ENCODE data around the gene MYG1.
"Not testable (repeated sequence)": the region's sequence is repeated elsewhere in the genome, so short reads cannot be mapped to it uniquely, and the experiment has no call there.

The MYG1 gene

DNA sequence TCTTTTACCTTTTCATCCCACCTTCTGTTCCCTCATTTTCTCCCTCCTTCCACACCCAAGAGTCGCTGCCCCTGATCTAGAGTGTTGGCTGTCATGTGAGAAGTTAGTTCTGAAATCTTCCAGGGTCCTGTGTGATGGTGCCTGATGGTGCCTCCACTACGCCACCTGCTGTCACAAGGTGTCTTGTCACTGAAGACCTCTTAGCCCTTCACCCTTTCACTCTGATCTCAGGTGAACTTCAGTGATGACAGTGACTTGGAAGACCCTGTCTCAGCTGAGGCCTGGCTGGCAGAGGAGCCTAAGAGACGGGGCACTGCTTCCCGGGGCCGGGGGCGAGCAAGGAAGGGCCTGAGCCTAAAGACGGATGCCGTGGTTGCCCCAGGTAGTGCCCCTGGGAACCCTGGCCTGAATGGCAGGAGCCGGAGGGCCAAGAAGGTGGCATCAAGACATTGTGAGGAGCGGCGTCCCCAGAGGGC lies 11.7 kb upstream of the MYG1 start:
- peak; percentile 13 to 65 (median 23) for DNase-seq

DNA sequence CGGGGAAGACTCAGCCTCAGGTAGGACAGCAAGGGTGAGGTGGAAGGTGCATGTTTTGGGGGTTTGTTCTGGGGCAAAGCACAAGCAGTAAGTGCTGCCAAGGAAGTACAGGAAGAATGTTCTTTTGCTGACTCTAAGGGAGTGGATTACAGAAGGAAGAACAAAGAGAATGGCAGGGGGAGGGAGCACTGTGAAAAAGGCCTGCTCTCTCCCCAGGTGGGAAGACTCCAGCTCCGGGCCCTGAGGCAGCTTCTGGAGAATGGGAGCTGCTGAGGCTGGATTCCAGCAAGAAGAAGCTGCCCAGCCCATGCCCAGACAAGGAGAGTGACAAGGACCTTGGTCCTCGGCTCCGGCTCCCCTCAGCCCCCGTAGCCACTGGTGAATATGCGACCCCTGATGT lies 11.2 kb upstream of the MYG1 start:
- DNase-seq: no peak

GRCh38 chr12:53289891-53290290 lies 9.6 kb upstream of the MYG1 start:
- no peak for DNase-seq

GRCh38 chr12:53290661-53291060 lies 8.8 kb upstream of the MYG1 start:
- DNase-seq: no peak

- peak; percentile 38 to 71 (median 63) for DNase-seq
Observed at GRCh38 chr12:53292426-53292825, 7.1 kb upstream of the MYG1 start.

DNA sequence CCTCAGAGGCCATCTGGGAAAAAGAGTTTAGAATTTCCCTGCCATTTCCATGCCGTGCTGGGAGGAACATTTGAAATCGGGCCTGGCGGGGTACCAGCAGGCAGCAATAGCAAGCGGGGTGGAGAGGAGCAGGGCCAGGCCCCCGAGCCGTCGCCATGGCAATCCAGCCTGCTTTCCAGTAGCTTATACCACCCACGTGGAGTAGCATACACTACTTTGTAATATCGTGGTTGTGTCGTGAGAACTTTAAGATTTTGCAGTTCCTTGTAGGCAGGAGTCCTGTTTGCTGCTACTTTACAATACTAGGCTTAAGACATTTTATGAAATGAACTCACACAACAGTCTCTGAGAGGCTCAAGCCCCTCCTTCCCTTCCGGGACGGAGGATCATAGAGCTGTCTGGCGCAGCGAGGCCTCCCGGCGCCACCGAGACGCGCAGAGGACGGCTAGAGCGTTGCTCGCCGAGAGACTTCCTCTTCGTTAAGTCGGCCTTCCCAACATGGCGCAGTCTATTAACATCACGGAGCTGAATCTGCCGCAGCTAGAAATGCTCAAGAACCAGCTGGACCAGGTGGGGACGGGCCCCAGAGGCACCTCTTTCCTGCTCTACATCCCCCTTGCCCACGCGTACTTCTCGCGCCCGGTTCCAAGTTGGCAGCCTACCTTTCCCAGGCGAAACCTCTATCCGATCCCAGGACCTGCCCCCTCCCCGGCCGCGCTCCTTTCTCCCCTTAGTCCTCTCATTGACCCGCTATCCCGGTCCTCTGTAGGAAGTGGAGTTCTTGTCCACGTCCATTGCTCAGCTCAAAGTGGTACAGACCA lies 4.2 kb upstream of the MYG1 start, which contains the start of gene PFDN5:
Gene PFDN5 (plus strand): TSS at position 473 of the 821 bp plus-strand sequence. CDS start 26 bp downstream, at position 499.
- DNase-seq: peak; percentile 91 to 93 (median 91)

DNA sequence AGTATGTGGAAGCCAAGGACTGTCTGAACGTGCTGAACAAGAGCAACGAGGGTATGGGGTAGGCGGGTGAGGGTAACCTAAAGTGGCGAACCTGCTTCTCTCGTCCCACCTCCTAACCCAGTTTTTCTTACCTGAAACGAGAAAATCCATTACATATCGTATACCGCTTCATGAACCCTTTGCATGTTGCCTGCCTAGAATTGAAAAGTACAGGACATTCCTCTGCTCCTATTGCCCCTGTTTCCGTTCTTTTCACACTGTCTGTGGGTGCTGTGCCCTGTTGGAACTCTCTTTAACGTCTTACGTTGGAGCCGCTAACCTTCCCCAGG lies 3.6 kb upstream of the MYG1 start:
- no peak for DNase-seq

GRCh38 chr12:53297106-53297505 lies 2.4 kb upstream of the MYG1 start:
- DNase-seq: not testable (repeated sequence)

GRCh38 chr12:53298164-53298563 lies 1.3 kb upstream of the MYG1 start:
- DNase-seq: no peak

DNA sequence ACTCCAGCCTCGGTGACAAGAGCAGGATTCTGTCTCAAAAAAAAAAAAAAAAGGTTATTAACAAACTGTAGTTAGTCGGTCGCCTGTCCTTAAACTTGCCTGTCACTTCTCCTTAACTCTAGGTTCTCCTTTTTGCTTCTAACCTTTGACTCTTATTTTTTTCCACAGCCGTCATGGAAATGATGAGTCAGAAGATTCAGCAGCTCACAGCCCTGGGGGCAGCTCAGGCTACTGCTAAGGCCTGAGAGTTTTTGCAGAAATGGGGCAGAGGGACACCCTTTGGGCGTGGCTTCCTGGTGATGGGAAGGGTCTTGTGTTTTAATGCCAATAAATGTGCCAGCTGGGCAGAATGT lies 418 bp upstream of the MYG1 start:
- DNase-seq: no peak

DNA sequence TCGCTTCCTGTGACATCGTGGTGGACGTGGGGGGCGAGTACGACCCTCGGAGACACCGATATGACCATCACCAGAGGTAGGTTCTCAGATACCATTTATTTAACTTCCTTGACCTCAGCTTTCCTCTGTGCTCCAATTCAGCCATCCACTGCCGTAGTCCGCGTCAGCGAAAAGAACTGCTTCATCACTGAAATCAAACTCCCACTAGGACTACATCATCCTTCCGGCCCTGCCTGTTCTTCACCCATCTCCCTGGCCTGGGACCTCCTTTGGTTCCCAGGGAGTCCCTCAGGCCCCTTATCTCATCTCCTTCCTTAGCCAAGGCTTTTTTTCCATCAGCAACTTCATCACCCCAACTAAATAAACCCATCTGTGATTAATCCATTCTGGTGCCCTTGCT lies 692 bp downstream of the MYG1 start:
- DNase-seq: no peak

GRCh38 chr12:53302903-53303302 lies 3.4 kb downstream of the MYG1 start:
- DNase-seq: no peak

DNA sequence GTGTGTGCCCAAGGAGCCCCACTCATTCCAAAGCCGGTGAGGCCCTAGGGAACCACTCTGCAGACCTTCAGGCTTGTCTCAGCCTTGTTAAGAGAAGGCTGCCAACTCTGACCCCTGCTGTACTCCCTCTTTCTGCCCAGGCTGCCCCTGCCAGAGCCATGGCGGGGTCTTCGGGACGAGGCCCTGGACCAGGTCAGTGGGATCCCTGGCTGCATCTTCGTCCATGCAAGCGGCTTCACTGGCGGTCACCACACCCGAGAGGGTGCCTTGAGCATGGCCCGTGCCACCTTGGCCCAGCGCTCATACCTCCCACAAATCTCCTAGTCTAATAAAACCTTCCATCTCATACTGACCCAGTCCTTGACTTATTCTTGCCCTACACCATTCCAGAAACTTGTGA lies 7.3 kb downstream of the MYG1 start:
- DNase-seq: no peak

DNA sequence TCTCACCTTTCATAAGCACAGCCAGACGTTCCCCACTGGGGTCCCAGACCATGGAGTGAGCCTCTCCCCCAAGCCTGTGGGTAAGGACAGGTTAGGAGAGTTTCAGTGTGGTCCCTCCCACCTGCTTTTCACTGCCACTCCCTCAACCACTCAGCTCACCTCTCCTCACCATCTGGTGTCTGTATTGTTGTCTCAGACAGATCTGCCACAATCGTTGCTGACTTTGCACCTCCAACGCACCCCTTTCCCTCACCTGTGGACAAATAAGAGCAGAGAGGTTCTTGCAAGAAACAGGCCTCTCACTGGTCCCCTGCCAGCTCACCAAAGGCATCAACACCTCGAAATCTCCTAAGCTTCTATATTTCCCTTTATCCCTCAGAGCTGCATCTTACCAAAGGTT lies 8.8 kb downstream of the MYG1 start:
- DNase-seq: no peak

DNA sequence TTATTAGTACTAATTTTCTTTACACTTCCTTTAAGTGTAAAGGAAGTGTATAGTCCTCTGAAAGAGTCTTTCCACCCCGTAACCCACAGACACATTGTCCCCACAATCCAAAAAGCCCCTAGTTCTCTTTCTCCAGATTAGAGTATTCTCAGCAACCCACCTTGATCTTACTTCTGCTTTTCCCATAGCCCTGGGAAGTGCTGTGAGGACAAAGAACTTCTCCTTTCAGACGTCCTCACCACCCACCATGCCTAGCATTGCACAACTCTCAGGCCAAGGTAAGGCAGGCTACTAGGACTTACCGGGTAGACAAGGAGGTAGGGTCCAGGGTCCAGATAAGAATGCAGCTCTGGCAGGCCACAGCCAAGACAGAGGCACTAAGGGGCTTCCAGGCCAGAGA lies 14.5 kb downstream of the MYG1 start:
- no peak for DNase-seq

DNA sequence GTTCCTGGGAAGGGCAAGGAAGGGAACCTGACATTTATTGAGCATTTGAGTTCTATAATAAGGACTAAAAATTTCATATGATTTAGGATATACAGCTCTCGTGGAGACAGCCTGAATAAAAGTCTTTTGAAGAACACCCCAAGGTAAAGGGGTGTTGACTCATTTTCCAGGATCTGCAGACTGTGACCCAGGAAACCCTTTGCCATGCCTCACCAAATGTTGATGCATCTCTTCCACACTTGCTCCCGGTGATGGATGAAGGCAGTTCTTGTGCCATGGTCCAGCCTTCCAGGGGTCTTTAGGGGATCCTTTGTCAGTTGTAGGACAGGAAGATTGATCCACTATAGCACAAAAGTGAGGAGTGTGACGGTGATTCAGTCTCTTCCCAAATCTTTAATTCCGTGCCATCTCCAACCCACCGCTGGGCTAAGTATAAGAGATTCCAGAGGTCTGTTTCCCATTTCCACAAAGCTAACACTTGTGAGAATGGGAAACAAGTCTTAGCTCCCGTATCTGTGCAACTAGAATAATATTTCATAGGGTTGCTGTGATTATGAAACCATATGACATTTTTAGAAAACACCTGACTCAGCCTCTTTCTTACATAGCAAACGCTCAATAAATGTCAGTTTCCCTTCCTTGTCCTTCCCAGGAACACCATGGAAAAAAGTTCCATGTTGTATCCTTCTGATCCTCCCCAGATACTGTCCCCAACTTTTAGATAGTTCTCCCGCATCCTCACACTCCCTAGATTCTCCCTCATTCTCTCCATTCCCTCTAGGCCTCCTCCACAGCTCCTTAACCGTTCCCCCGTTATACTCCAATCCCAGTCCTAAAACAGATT lies 21.1 kb downstream of the MYG1 start:
- no peak for DNase-seq

- peak in 2 of 3 experiments; percentile 64 to 74 for DNase-seq
Observed at GRCh38 chr12:53324113-53324778, 24.8 kb downstream of the MYG1 start.

- DNase-seq: peak; percentile 89 to 96 (median 93)
Observed at GRCh38 chr12:53324779-53325510, 25.4 kb downstream of the MYG1 start.

- peak in 2 of 3 experiments; percentile 72 to 75 for DNase-seq
Observed at GRCh38 chr12:53325511-53326061, 26.1 kb downstream of the MYG1 start.

DNA sequence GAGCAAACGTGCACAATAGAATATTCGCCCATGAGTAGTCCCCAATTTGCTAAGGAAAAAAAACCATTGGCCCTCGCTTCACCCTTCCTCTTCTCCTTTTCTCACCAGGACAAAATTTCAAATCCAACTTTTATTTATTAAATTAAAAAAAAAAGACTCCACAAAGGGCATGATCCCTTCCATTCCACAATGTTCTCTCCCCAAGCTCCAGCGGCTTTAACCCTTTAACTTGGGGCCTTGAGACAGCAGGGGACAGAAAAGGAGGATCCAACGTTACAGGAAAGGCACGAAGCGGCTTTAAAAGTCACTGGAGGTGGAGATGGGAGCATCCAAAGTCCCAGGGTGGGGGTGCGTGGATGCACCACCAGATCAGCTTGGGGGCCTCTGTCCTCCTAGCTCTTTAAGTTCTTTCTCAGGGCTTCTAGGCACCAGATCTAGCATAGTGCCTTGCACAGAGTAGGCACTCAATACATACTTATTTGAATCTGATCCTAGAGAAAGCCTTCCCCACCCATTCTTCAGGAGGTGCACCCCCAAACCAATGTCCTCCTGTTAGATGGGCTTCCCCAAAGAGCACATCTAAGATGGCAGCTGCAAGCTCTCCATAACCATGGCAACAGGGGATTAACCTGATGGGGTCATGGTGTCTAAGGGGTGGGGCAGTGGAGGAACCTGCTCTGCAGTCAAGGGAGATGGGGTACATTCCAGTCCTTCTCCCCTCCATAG lies 27.1 kb downstream of the MYG1 start:
- peak in 1 of 3 experiments; percentile 5 for DNase-seq

DNA sequence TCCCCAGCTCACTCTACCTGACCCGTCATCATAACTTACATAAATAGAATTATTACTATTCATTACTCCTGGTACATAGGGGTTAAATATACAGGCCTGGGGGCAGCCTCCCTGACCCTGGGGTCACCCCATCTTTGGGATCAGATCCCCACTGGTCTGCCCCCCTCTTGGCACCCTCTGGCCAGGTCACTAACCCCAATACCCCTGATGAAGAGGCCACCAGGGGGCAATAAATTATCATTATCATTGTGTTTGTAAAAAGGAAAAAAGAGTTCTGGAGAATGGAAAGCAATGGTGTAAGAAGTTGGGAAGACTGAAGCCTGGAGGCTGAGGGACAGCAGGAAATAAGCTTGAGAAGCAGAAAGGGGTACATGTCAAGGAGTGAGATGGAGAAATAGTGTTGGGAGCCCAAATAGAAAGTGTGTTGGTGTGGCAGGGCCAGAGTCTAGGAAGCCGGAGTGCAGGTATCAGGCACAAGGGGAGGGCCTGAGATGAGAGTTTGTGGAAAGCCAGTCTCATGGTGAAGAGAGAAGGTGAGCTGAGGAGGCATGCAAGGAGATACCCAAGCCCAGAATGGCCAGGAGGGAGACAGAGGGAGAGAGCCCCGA lies 28.0 kb downstream of the MYG1 start:
- no peak for DNase-seq

All from NCI-H1417 (cell line).